ENCODE data around the gene PFDN6. TPM values are rescaled to one million over a fixed set of nuclear protein-coding genes. Genes with fewer than 3 reads are reported as not detected.
"Not testable (repeated sequence)": the region's sequence is repeated elsewhere in the genome, so short reads cannot be mapped to it uniquely, and the experiment has no call there.

The PFDN6 gene
- total RNA-seq, 2 donors from 2014 or later = 92.9 to 103 TPM

GRCh38 chr6:33285214-33285613 lies 4.2 kb upstream of the PFDN6 start:
- Mint-ChIP-seq H3K27ac (peak overlapping the region in 1 of 2 donors; percentile 29), H3K36me3 (peaks cover 18 to 32% of the 10 kb centered on the region in 2 donors)
- DNase-seq (ENCODE audit: low spot score in 2 of 2); ATAC-seq; H3K9me3 Mint-ChIP-seq: not testable (repeated sequence)

GRCh38 chr6:33286946-33287914 lies 2.2 kb upstream of the PFDN6 start:
- DNase-seq (ENCODE audit: low spot score in 2 of 2) (no peak), ATAC-seq (no peak)
- Mint-ChIP-seq H3K27ac (peak overlapping the region; percentile 63 to 90), H3K36me3 (peaks cover 18 to 39% of the 10 kb centered on the region in 2 donors), H3K9me3 (no peaks in the 10 kb centered on the region)

- H3K27ac Mint-ChIP-seq = peak overlapping the region; percentile 90 to 100
- H3K36me3 Mint-ChIP-seq = peaks cover 18 to 39% of the 10 kb centered on the region in 2 donors
- DNase-seq (ENCODE audit: low spot score in 2 of 2) (no peak), ATAC-seq (no peak)
- no peaks in the 10 kb centered on the region for H3K9me3 Mint-ChIP-seq
Measured at GRCh38 chr6:33288141-33288920, 1.1 kb upstream of the PFDN6 start.

GRCh38 chr6:33289784-33290315 lies 449 bp downstream of the PFDN6 start:
- DNase-seq (ENCODE audit: low spot score in 2 of 2) (no peak), ATAC-seq (peak; percentile 4 to 5)
- Mint-ChIP-seq H3K9me3 (no peaks in the 10 kb centered on the region), H3K27ac (peak overlapping the region; percentile 90 to 100), H3K36me3 (peaks cover 18 to 39% of the 10 kb centered on the region in 2 donors)

GRCh38 chr6:33290459-33290858 lies 1.1 kb downstream of the PFDN6 start:
- ATAC-seq (no peak), DNase-seq (ENCODE audit: low spot score in 2 of 2) (no peak)
- peak overlapping the region; percentile 90 to 100 for H3K27ac Mint-ChIP-seq
- H3K9me3 Mint-ChIP-seq = no peaks in the 10 kb centered on the region
- peaks cover 18 to 39% of the 10 kb centered on the region in 2 donors for H3K36me3 Mint-ChIP-seq

GRCh38 chr6:33292996-33293682 lies 3.7 kb downstream of the PFDN6 start:
- peak overlapping the region in 1 of 2 donors; percentile 45 for H3K27ac Mint-ChIP-seq
- H3K36me3 Mint-ChIP-seq = peaks cover 16 to 28% of the 10 kb centered on the region in 2 donors
- no peaks in the 10 kb centered on the region for H3K9me3 Mint-ChIP-seq
- ATAC-seq (no peak), DNase-seq (ENCODE audit: low spot score in 2 of 2) (no peak)

GRCh38 chr6:33294086-33294823 lies 4.9 kb downstream of the PFDN6 start:
- H3K36me3 Mint-ChIP-seq = peaks cover 11 to 21% of the 10 kb centered on the region in 2 donors
- DNase-seq (ENCODE audit: low spot score in 2 of 2) (no peak), ATAC-seq (no peak)
- no peak overlapping the region for H3K27ac Mint-ChIP-seq
- no peaks in the 10 kb centered on the region for H3K9me3 Mint-ChIP-seq

- Mint-ChIP-seq H3K36me3 (peaks cover 10 to 20% of the 10 kb centered on the region in 2 donors), H3K9me3 (no peaks in the 10 kb centered on the region), H3K27ac (peak overlapping the region; percentile 19 to 52)
- no peak for DNase-seq (ENCODE audit: low spot score in 2 of 2)
- ATAC-seq = no peak
Measured at GRCh38 chr6:33295621-33296369, 6.4 kb downstream of the PFDN6 start.

GRCh38 chr6:33296797-33297405 lies 7.5 kb downstream of the PFDN6 start:
- H3K36me3 Mint-ChIP-seq = peaks cover 5 to 31% of the 10 kb centered on the region in 2 donors
- DNase-seq (ENCODE audit: low spot score in 2 of 2) (no peak), ATAC-seq (no peak)
- H3K27ac Mint-ChIP-seq = peak overlapping the region in 1 of 2 donors; percentile 65
- no peaks in the 10 kb centered on the region for H3K9me3 Mint-ChIP-seq

GRCh38 chr6:33297406-33297955 lies 8.1 kb downstream of the PFDN6 start:
- ATAC-seq = no peak
- peak overlapping the region; percentile 79 to 92 for H3K27ac Mint-ChIP-seq
- H3K9me3 Mint-ChIP-seq = no peaks in the 10 kb centered on the region
- DNase-seq (ENCODE audit: low spot score in 2 of 2) = no peak
- H3K36me3 Mint-ChIP-seq = peaks cover 5 to 31% of the 10 kb centered on the region in 2 donors

- H3K36me3 Mint-ChIP-seq = peaks cover 5 to 31% of the 10 kb centered on the region in 2 donors
Measured at GRCh38 chr6:33297956-33298772, 8.8 kb downstream of the PFDN6 start.

GRCh38 chr6:33298773-33299236 lies 9.4 kb downstream of the PFDN6 start, which contains the start of gene RGL2:
Gene RGL2 (minus strand): TSS chr6:33298942. CDS start chr6:33298610, 332 bp downstream.
- Mint-ChIP-seq H3K27ac (peak within 1 kb of the TSS; percentile 92 to 99), H3K36me3 (peaks cover 5 to 35% of the 10 kb centered on the region in 2 donors)
- peak; percentile 27 to 32 for ATAC-seq

More at GRCh38 chr6:33297956-33298772, 8.8 kb downstream of the PFDN6 start:
- no peaks in the 10 kb centered on the region for H3K9me3 Mint-ChIP-seq
- H3K27ac Mint-ChIP-seq = peak overlapping the region; percentile 92 to 99
- peak; percentile 74 to 80 for DNase-seq (ENCODE audit: low spot score in 2 of 2)
- ATAC-seq = peak; percentile 43 to 62

GRCh38 chr6:33299237-33299944 lies 10.0 kb downstream of the PFDN6 start:
- H3K36me3 Mint-ChIP-seq = peaks cover 5 to 39% of the 10 kb centered on the region in 2 donors
- ATAC-seq (peak; percentile 80 to 87), DNase-seq (ENCODE audit: low spot score in 2 of 2) (peak; percentile 95)
- no peaks in the 10 kb centered on the region for H3K9me3 Mint-ChIP-seq
- peak overlapping the region; percentile 92 to 97 for H3K27ac Mint-ChIP-seq

More at GRCh38 chr6:33298773-33299236, 9.4 kb downstream of the PFDN6 start, which contains the start of gene RGL2:
- H3K9me3 Mint-ChIP-seq = no peaks in the 10 kb centered on the region
- DNase-seq (ENCODE audit: low spot score in 2 of 2) = peak in 1 of 2 donors; percentile 73

All from activated naive CD4-positive, alpha-beta T cell treated with anti-CD3 and anti-CD28 coated beads, Interleukin-2, amount 50 U/mL, for 72 hours (primary cell).